B cell (primary cell): ENCODE data around the gene CWC27. TPM values are rescaled to one million over a fixed set of nuclear protein-coding genes. Genes with fewer than 3 reads are reported as not detected.

Source experiments
- ATAC-seq: fragments of 200-7000 bp; cut with Tn5 transposase; one replicate; pipeline ENCODE4 v1.10.0; 2021; ENCODE audit warnings: low read depth, mild to moderate bottlenecking, moderate number of reproducible peaks, moderate library complexity
- CTCF ChIA-PET: fragments of 350-600 bp; sonication (Branson Sonifier 250); formaldehyde crosslinking; loops from one replicate; lab custom pipeline; 2021; ENCODE audit warnings: antibody characterized with exemption, inconsistent platforms; lab: Charles Lee
- POLR2A ChIA-PET: fragments of 350-600 bp; sonication (Branson Sonifier 250); formaldehyde crosslinking; loops from one replicate; lab custom pipeline; 2021; ENCODE audit warnings: antibody characterized with exemption; lab: Charles Lee
- DNase-seq: peaks from one replicate; pipeline ENCODE4 v3.0.0; 2013
- H2AFZ ChIP-seq: 2 replicates; pipeline ENCODE4 v1.6.1; 2012; ENCODE audit warnings: mild to moderate bottlenecking, low read depth, low read length; ENCODE audit not compliant: insufficient read depth, poor library complexity, severe bottlenecking
- H3K27ac ChIP-seq, 2 donors: 1 replicate in 1 of 2; 2 replicates in 1 of 2; pipeline ENCODE4 v1.5.1; 2012 to 2013; ENCODE audit warnings: low read length in 2 of 2, mild to moderate bottlenecking in 2 of 2, moderate library complexity in 1 of 2
- H3K27me3 ChIP-seq, 4 experiments: fragments of 200-600 bp in 1 of 4; sonication (generic) in 1 of 4; replicated peaks in 1 of 4; 1 replicate in 2 of 4; 2 replicates in 2 of 4; pipeline versions ENCODE4 v1.6.1 to v1.7.0; 2013 to 2016; ENCODE audit warnings: low read length in 3 of 4, mild to moderate bottlenecking in 2 of 4, mixed read lengths in 1 of 4, moderate library complexity in 1 of 4; ENCODE audit not compliant: insufficient read depth in 4 of 4, control insufficient read depth in 3 of 4; ENCODE audit errors: control extremely low read depth in 1 of 4
- H3K36me3 ChIP-seq, 2 experiments: replicated peaks in 1 of 2; 1 replicate in 1 of 2; 2 replicates in 1 of 2; pipeline versions ENCODE4 v1.6.1 to v1.7.1; 2013; ENCODE audit warnings: low read length in 1 of 2; ENCODE audit not compliant: insufficient read depth in 2 of 2, control insufficient read depth in 1 of 2; ENCODE audit errors: control extremely low read depth in 1 of 2, extremely low read depth in 1 of 2
- H3K4me1 ChIP-seq, 2 donors: fragments of 200-600 bp in 1 of 2; sonication (generic) in 1 of 2; 1 replicate in 1 of 2; 2 replicates in 1 of 2; pipeline versions ENCODE4 v1.5.1 to v1.6.1; 2013 to 2017; ENCODE audit warnings: low read length in 2 of 2; ENCODE audit not compliant: control insufficient read depth in 2 of 2, insufficient read depth in 2 of 2
- H3K4me2 ChIP-seq: replicated peaks from 2 replicates; pipeline ENCODE3; 2012; ENCODE audit warnings: mild to moderate bottlenecking, low read depth, low read length; ENCODE audit not compliant: poor library complexity, severe bottlenecking
- H3K4me3 ChIP-seq, 5 experiments: fragments of 200-600 bp in 1 of 5; sonication (generic) in 1 of 5; 1 replicate in 3 of 5; 2 replicates in 2 of 5; pipeline versions ENCODE4 v1.5.1 to v1.7.0; 2011 to 2016; ENCODE audit warnings: low read length in 4 of 5, mild to moderate bottlenecking in 4 of 5, low read depth in 2 of 5, control low read depth in 1 of 5, moderate library complexity in 1 of 5; ENCODE audit not compliant: insufficient read depth in 1 of 5; ENCODE audit errors: control extremely low read depth in 1 of 5, extremely low read depth in 1 of 5
- H3K79me2 ChIP-seq: fragments of 200-600 bp; sonication (generic); one replicate; pipeline ENCODE4 v1.6.0; 2016; ENCODE audit warnings: low read length; ENCODE audit not compliant: control insufficient read depth, insufficient read depth
- H3K9ac ChIP-seq: fragments of 200-600 bp; sonication (generic); 2 replicates; pipeline ENCODE4 v1.6.1; 2017; ENCODE audit warnings: mild to moderate bottlenecking, low read length, moderate library complexity
- H3K9me3 ChIP-seq, 3 donors: one replicate each; pipeline versions ENCODE4 v1.6.1 to v1.7.1; 2013; ENCODE audit warnings: low read length in 2 of 3; ENCODE audit not compliant: control insufficient read depth in 2 of 3, insufficient read depth in 1 of 3; ENCODE audit errors: control extremely low read depth in 1 of 3
- H4K20me1 ChIP-seq: 2 replicates; pipeline ENCODE4 v1.6.0; 2012; ENCODE audit warnings: mild to moderate bottlenecking, low read length; ENCODE audit not compliant: insufficient read depth, control insufficient read depth, poor library complexity, severe bottlenecking
- H3K27ac Mint-ChIP-seq: one replicate; pipeline ENCODE4 v1.8.0; 2021; ENCODE audit warnings: mixed read lengths
- H3K27me3 Mint-ChIP-seq: one replicate; pipeline ENCODE4 v1.8.0; 2021; ENCODE audit warnings: mixed read lengths
- H3K4me1 Mint-ChIP-seq: one replicate; pipeline ENCODE4 v1.8.0; 2021; ENCODE audit warnings: mixed read lengths
- H3K4me3 Mint-ChIP-seq: one replicate; pipeline ENCODE4 v1.8.0; 2021; ENCODE audit warnings: mixed read lengths
- H3K9me3 Mint-ChIP-seq: one replicate; pipeline ENCODE4 v1.8.0; 2022; ENCODE audit warnings: mixed read lengths; ENCODE audit not compliant: insufficient read depth
- CTCF ChIP-seq: fragments of 200-600 bp; IDR thresholded peaks from one replicate; pipeline ENCODE4 v1.8.0; 2022; ENCODE audit warnings: antibody characterized with exemption, mild to moderate bottlenecking
- EZH2 ChIP-seq: IDR thresholded peaks from 2 replicates; pipeline ENCODE4 v1.6.1; 2012; ENCODE audit warnings: borderline replicate concordance, low read depth, mild to moderate bottlenecking, moderate library complexity, low read length; ENCODE audit not compliant: insufficient read depth, poor library complexity, severe bottlenecking
- WGBS: methylation state at CpG from one replicate; pipeline ENCODE4 v1.1.5; 2013; ENCODE audit warnings: missing lambda C conversion rate; ENCODE audit not compliant: insufficient coverage; 5-methylcytosine and 5-hydroxymethylcytosine counted together
- intact Hi-C: fragments of 100-400 bp; cut with micrococcal nuclease; formaldehyde crosslinking; loops from one replicate; pipeline ENCODE4 v1.10.0; 2022
- polyA plus RNA-seq: library from polyadenylated mRNA; depleted of rRNA; stranded (reverse); fragments of >200 nt; gene quantifications from 2 replicates; pipeline ENCODE4 v1.2.3, GENCODE V29; 2012
- total RNA-seq, 2 donors: library from RNA; stranded (reverse); fragments of 120-200 nt in 1 of 2; gene quantifications; 1 replicate in 1 of 2; 2 replicates in 1 of 2; pipeline versions ENCODE4 v1.2.3 to v1.2.4, GENCODE V29; 2013 to 2022

CWC27 gene
- total and polyA plus RNA-seq, 2 donors (not counting 1 experiment from before 2014, with no cell fraction given) = 6.6 to 30.5 TPM

- Histone ChIP-seq H3K9ac (no peak overlapping the region), H3K4me2 (no peak overlapping the region), H3K9me3 (no peaks in the 10 kb centered on the region), H4K20me1 (no peaks in the 10 kb centered on the region), H3K27me3 (no peaks in the 10 kb centered on the region), H3K4me1 (no peaks in the 10 kb centered on the region), H3K36me3 (peaks cover 3 to 17% of the 10 kb centered on the region in 2 experiments), H3K79me2 (no peaks in the 10 kb centered on the region), H3K4me3 (no peak overlapping the region), H3K27ac (no peak overlapping the region), H2AFZ (no peak overlapping the region)
- POLR2A ChIA-PET = no interaction called here
- DNase-seq (no peak), ATAC-seq (no peak)
- H3K4me1 Mint-ChIP-seq = no peaks in the 10 kb centered on the region
- no peak overlapping the region for H3K27ac Mint-ChIP-seq
- no peaks in the 10 kb centered on the region for H3K9me3 Mint-ChIP-seq
- no peaks in the 10 kb centered on the region for H3K27me3 Mint-ChIP-seq
- TF ChIP-seq EZH2 (no peak), CTCF (no peak)
- H3K4me3 Mint-ChIP-seq = no peak overlapping the region
- intact Hi-C loops = no loop called here
- CTCF ChIA-PET = interaction anchor here (0.6 to 8.1 kb wide), 3 partner anchors 9 to 826 kb away, joined by 3 to 131 read pairs (median 3); partner anchors contain the start of gene ADAMTS6
- WGBS = 94% methylated on average over 2 of the region's 5 CpGs
These were observed 38.8 kb downstream of the CWC27 start for GRCh38 chr5:64807520-64807919.

GRCh38 chr5:64811050-64811640, 42.4 kb downstream of the CWC27 start:
- POLR2A ChIA-PET = no interaction called here
- H3K4me1 Mint-ChIP-seq = no peaks in the 10 kb centered on the region

More at GRCh38 chr5:64811050-64811640, 42.4 kb downstream of the CWC27 start:
- Mint-ChIP-seq H3K27ac (no peak overlapping the region), H3K9me3 (no peaks in the 10 kb centered on the region), H3K27me3 (no peaks in the 10 kb centered on the region), H3K4me3 (no peak overlapping the region)
- no peak overlapping the region for H3K27ac ChIP-seq
- CTCF ChIA-PET = interaction anchor here (0.6 to 8.1 kb wide), 11 partner anchors 10 to 1361 kb away, joined by 3 to 131 read pairs (median 4); partner anchors contain the start of gene ADAMTS6
- H3K4me1 ChIP-seq = no peaks in the 10 kb centered on the region
- no CpG with 5 or more reads among the region's 1 CpG for WGBS
- TF ChIP-seq CTCF (peak; percentile 73), EZH2 (no peak)
- H3K27me3 ChIP-seq = no peaks in the 10 kb centered on the region
- H3K9ac ChIP-seq = no peak overlapping the region
- no peak overlapping the region for H3K4me3 ChIP-seq
- intact Hi-C loops = loop anchor here (1.0 to 10.0 kb wide), 4 partner anchors 144 to 751 kb away; partner anchors contain the start of genes CENPK and PPWD1
- peaks cover 1 to 8% of the 10 kb centered on the region in 2 experiments for H3K36me3 ChIP-seq
- DNase-seq (peak; percentile 56), ATAC-seq (no peak)
- H4K20me1 ChIP-seq = no peaks in the 10 kb centered on the region
- H3K9me3 ChIP-seq = no peaks in the 10 kb centered on the region
- no peaks in the 10 kb centered on the region for H3K79me2 ChIP-seq
- H3K4me2 ChIP-seq = no peak overlapping the region
- no peak overlapping the region for H2AFZ ChIP-seq
